ENCODE measurements around the gene MAGEF1. TPM values are rescaled to one million over a fixed set of nuclear protein-coding genes. Genes with fewer than 3 reads are reported as not detected.

Gene MAGEF1, protein sequence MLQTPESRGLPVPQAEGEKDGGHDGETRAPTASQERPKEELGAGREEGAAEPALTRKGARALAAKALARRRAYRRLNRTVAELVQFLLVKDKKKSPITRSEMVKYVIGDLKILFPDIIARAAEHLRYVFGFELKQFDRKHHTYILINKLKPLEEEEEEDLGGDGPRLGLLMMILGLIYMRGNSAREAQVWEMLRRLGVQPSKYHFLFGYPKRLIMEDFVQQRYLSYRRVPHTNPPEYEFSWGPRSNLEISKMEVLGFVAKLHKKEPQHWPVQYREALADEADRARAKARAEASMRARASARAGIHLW
- 52.2 and 59.1 TPM in 2 replicates for total RNA-seq (2022)
- Bru-seq, nascent RNA = percentile 96 among the genes with signal in this experiment
- percentile 99 among the genes with signal in this experiment for BruChase-seq, experiment 1, labeled RNA remaining after a 2-hour chase
- BruChase-seq, experiment 2, labeled RNA remaining after a 6-hour chase = percentile 99 among the genes with signal in this experiment
- long read RNA-seq, transcript MAGEF1-201 (1 exons, 1,636 nt) = major isoform, 123 of 123 reads
- long read RNA-seq, partial matches to known transcripts = 0 of 123 reads
- long read RNA-seq, other reads (novel, unspliced or antisense) = 0 of 123 reads

DNA sequence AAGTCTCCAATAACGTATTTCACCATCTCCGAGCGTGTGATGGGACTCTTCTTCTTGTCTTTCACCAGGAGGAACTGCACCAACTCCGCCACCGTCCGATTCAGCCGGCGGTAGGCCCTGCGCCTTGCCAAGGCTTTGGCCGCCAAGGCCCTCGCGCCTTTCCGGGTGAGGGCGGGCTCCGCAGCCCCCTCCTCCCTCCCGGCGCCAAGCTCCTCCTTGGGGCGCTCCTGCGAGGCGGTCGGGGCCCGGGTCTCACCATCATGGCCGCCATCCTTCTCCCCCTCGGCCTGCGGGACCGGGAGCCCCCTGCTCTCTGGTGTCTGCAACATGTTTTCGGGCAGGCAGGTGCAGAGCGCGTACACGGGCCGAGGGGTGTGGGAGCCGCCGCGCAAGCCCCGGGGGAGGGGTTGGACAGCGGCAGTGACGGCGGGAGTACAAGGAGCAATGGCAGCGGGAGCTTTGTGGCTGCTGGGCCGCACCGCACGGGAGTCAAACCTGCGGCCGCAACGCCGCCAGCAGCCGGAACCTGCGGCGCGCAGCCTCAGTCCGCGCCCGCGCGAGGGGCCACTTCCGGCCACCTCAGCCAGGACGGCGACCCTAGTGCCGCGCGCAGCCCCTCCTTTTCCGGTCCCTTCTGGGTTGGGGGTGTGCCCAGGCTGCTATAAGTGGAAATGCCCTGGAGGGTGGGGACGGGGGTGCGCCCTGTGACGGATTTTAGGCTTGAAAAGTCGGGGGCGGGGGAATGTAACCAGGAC lies at the start of gene MAGEF1:
Gene MAGEF1, minus strand, starts transcription at position 572 of the 755 bp plus-strand sequence. Its CDS starts 243 bp downstream, at position 329.
- CTCF ChIA-PET = interaction anchor here (1.0 kb wide), 1 partner anchor 67 kb away, joined by 4 read pairs; no protein-coding TSS in a partner anchor
- intact Hi-C loops (cut with micrococcal nuclease; ENCODE audit: unreplicated experiment) = loop anchor here (1.0 kb wide), 1 partner anchor 150 kb away; the partner anchor contains the start of gene EPHB3
- H3K9me3 Mint-ChIP-seq (ENCODE audit: unreplicated experiment) = no peaks in the 10 kb centered on the region
- TF ChIP-seq, protein P1, sequence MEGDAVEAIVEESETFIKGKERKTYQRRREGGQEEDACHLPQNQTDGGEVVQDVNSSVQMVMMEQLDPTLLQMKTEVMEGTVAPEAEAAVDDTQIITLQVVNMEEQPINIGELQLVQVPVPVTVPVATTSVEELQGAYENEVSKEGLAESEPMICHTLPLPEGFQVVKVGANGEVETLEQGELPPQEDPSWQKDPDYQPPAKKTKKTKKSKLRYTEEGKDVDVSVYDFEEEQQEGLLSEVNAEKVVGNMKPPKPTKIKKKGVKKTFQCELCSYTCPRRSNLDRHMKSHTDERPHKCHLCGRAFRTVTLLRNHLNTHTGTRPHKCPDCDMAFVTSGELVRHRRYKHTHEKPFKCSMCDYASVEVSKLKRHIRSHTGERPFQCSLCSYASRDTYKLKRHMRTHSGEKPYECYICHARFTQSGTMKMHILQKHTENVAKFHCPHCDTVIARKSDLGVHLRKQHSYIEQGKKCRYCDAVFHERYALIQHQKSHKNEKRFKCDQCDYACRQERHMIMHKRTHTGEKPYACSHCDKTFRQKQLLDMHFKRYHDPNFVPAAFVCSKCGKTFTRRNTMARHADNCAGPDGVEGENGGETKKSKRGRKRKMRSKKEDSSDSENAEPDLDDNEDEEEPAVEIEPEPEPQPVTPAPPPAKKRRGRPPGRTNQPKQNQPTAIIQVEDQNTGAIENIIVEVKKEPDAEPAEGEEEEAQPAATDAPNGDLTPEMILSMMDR (IDR thresholded peaks at IDR 0.05; ENCODE audit: insufficient read depth in 1 of 2, low read depth in 1 of 2, low read length in 1 of 2, severe bottlenecking in 1 of 2, unreplicated experiment in 1 of 2) = no peak
- H3K4me3 Mint-ChIP-seq (ENCODE audit: unreplicated experiment) = peak within 1 kb of the TSS; percentile 95
- Histone ChIP-seq H3K27me3 (replicated peaks; ENCODE audit: control insufficient read depth, insufficient read depth, low read length) (no peaks in the 10 kb centered on the region), H3K4me1 (no peaks in the 10 kb centered on the region), H3K36me3 (ENCODE audit: control insufficient read depth, insufficient read depth, low read length) (no peaks in the 10 kb centered on the region; the same call in 1 of the 2 replicates), H3K9me3 (no peaks in the 10 kb centered on the region), H3K4me3 (ENCODE audit: low read depth, low read length) (peak within 1 kb of the TSS; percentile 88)
- BruUV-seq (replicated peaks) = no TSS peak
- H3K4me1 Mint-ChIP-seq (ENCODE audit: low read depth, unreplicated experiment) = peaks cover 14% of the 10 kb centered on the region
- POLR2A ChIA-PET = interaction anchor here (0.6 to 1.5 kb wide), 4 partner anchors 9 to 150 kb away, joined by 3 to 9 read pairs (median 4); partner anchors contain the start of gene EPHB3
- H3K36me3 Mint-ChIP-seq (ENCODE audit: insufficient read depth, unreplicated experiment) = peaks cover 25% of the 10 kb centered on the region
- no peaks in the 10 kb centered on the region for H3K27me3 Mint-ChIP-seq (ENCODE audit: insufficient read depth, unreplicated experiment)
- H3K27ac Mint-ChIP-seq (ENCODE audit: unreplicated experiment) = peak within 1 kb of the TSS; percentile 89
- DNase-seq = peak; percentile 91 to 92

DNA sequence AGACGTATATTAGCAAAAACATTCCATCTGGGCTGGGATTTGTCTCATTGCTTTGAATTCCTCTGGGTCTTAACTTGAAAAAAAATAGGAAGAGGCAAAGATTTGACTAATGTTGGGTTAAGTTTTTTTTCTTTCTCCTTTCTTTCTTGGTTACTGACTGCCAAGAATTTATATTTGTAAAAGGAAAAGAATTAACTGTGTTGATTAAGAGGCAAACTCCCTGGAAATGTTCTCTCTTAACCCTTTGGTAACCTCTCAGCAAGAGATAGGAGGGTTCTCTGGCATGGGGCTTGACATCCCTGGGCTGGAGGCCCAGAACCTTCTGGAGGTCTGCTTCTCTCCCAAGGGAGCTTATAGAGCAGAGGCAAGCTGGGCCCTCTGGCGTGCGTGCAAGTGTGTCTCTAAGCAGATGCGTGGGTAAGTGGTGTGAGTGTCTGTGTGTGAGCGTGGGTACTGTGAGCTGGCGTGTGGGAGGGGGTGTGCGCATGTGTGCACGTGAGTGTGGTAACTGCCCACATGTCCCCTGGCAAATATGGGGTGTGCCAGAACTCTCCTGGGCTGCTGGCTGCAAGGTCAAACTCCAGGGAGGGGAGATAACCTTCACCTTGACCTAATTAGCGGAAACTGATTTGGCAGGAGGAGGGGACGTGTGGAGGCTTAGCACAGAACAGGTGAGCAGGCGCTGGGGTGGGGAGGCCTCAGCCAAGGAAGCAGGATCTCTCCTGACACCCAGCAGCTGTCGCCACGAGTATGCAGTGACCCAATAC lies 49.4 kb upstream of the MAGEF1 start:
- no peaks in the 10 kb centered on the region for H3K9me3 Mint-ChIP-seq (ENCODE audit: unreplicated experiment)

More for the DNA sequence above, 49.4 kb upstream of the MAGEF1 start:
- ChIA-PET POLR2A (no interaction called here), CTCF (no interaction called here)
- Mint-ChIP-seq H3K27me3 (ENCODE audit: insufficient read depth, unreplicated experiment) (no peaks in the 10 kb centered on the region), H3K36me3 (ENCODE audit: insufficient read depth, unreplicated experiment) (no peaks in the 10 kb centered on the region), H3K4me3 (ENCODE audit: unreplicated experiment) (no peak overlapping the region), H3K27ac (ENCODE audit: unreplicated experiment) (no peak overlapping the region), H3K4me1 (ENCODE audit: low read depth, unreplicated experiment) (peaks cover 8% of the 10 kb centered on the region)
- BruUV-seq (replicated peaks) = no TSS peak
- Histone ChIP-seq H3K4me3 (ENCODE audit: low read depth, low read length) (no peak overlapping the region), H3K4me1 (no peaks in the 10 kb centered on the region), H3K27me3 (replicated peaks; ENCODE audit: control insufficient read depth, insufficient read depth, low read length) (no peaks in the 10 kb centered on the region), H3K9me3 (no peaks in the 10 kb centered on the region), H3K36me3 (ENCODE audit: control insufficient read depth, insufficient read depth, low read length) (no peaks in the 10 kb centered on the region)
- intact Hi-C loops (cut with micrococcal nuclease; ENCODE audit: unreplicated experiment) = no loop called here
- no peak for DNase-seq
- TF ChIP-seq, protein P1 (IDR thresholded peaks at IDR 0.05; ENCODE audit: insufficient read depth in 1 of 2, low read depth in 1 of 2, low read length in 1 of 2, severe bottlenecking in 1 of 2, unreplicated experiment in 1 of 2) = no peak
